ENCODE measurements around the gene EZR. TPM values are rescaled to one million over a fixed set of nuclear protein-coding genes. Genes with fewer than 3 reads are reported as not detected.

Gene EZR
- total and polyA plus RNA-seq, 2 of the 13 experiments (the other 11 are each of a cell fraction or from before 2014, with no cell fraction given) = 34.7 to 60.3 TPM

GRCh38 chr6:158826819-158827501, 7.8 kb upstream of the EZR start:
- Histone ChIP-seq H3K27me3 (ENCODE audit: control insufficient read depth in 1 of 2, insufficient read depth in 2 of 2, low read length in 2 of 2) (peaks cover 2 to 7% of the 10 kb centered on the region in 2 experiments; a peak in 3 of 5 replicates), H3K36me3 (replicated peaks in 1 of 2; ENCODE audit: control insufficient read depth in 1 of 2, insufficient read depth in 2 of 2, low read length in 2 of 2) (no peaks in the 10 kb centered on the region), H3K4me2 (ENCODE audit: low read depth, low read length) (no peak overlapping the region), H3K4me3 (replicated peaks in 1 of 3; ENCODE audit: insufficient read depth in 1 of 3, low read depth in 2 of 3, low read length in 3 of 3) (no peak overlapping the region), H3K79me2 (ENCODE audit: insufficient read depth, low read length) (no peaks in the 10 kb centered on the region), H4K20me1 (ENCODE audit: insufficient read depth, low read length) (no peaks in the 10 kb centered on the region), H3K9me3 (ENCODE audit: low read length) (no peaks in the 10 kb centered on the region), H2AFZ (ENCODE audit: low read length) (no peak overlapping the region), H3K27ac (ENCODE audit: extremely low read length, insufficient read depth, low read length) (no peak overlapping the region), H3K9ac (ENCODE audit: insufficient read depth, low read depth, low read length) (no peak overlapping the region), H3K4me1 (ENCODE audit: insufficient read depth, low read length) (peaks cover 26% of the 10 kb centered on the region)
- no TSS peak for BruUV-seq (replicated peaks)
- no peak for DNase-seq (ENCODE audit: low spot score)
- ChIA-PET POLR2A (no interaction called here), CTCF (ENCODE audit: low intra/inter-chr PET ratio, low total read pairs) (no interaction called here)
- intact Hi-C loops (cut with micrococcal nuclease; ENCODE audit: unreplicated experiment) (no loop called here), in situ Hi-C loops (cut with HindIII; ENCODE audit: extremely low pct_ligation_motif_present, low pct_unique_long_range_greater_than_20kb) (no loop called here)
- FAIRE-seq = no peak
- peak; percentile 28; the same call in 1 of the 3 replicates for ATAC-seq
- TF ChIP-seq RAD51 (IDR thresholded peaks at IDR 0.05; ENCODE audit: borderline replicate concordance) (no peak), SMAD1 (CRISPR knock-in tag; IDR thresholded peaks at IDR 0.05; ENCODE audit: borderline replicate concordance, low read depth) (no peak), HNRNPL (IDR thresholded peaks at IDR 0.05; ENCODE audit: low read depth, low read length) (no peak), ZSCAN20 (CRISPR knock-in tag; IDR thresholded peaks at IDR 0.05; ENCODE audit: borderline replicate concordance) (no peak), KDM6A (CRISPR knock-in tag; IDR thresholded peaks at IDR 0.05; ENCODE audit: low read depth) (no peak), GLI4 (CRISPR knock-in tag; IDR thresholded peaks at IDR 0.05; ENCODE audit: borderline replicate concordance) (no peak), CREB3 (CRISPR knock-in tag; IDR thresholded peaks at IDR 0.05) (no peak), JUND (CRISPR knock-in tag; IDR thresholded peaks at IDR 0.05) (no peak), ELK4 (CRISPR knock-in tag; IDR thresholded peaks at IDR 0.05; ENCODE audit: borderline replicate concordance) (no peak), ZNF33B (CRISPR knock-in tag; IDR thresholded peaks at IDR 0.05) (no peak), TBL1XR1 (IDR thresholded peaks at IDR 0.05; ENCODE audit: borderline replicate concordance, low read length, partially characterized antibody) (no peak)
- 63% methylated on average over 4 of the region's 4 CpGs for WGBS (ENCODE audit: low lambda C conversion rate)
